Endothelial cell of umbilical vein (primary cell): ENCODE data around the gene MACF1. TPM values are rescaled to one million over a fixed set of nuclear protein-coding genes. Genes with fewer than 3 reads are reported as not detected.
"Not testable (repeated sequence)": the region's sequence is repeated elsewhere in the genome, so short reads cannot be mapped to it uniquely, and the experiment has no call there.

ENCODE experiments used
- BruUV-seq: library from RNA; stranded (reverse); fragments of 400-500 nt; replicated peaks from 2 replicates; lab custom pipeline; 2021; lab: Mats Ljungman, UMichigan
- CTCF ChIA-PET: fragments of 300-600, 350-600 bp; sonication (Branson Sonifier 250); formaldehyde crosslinking; loops from one replicate; lab custom pipeline; 2021; ENCODE audit warnings: antibody characterized with exemption, inconsistent platforms; lab: Charles Lee
- POLR2A ChIA-PET: fragments of 300-600, 350-600 bp; sonication (Branson Sonifier 250); formaldehyde crosslinking; loops from one replicate; lab custom pipeline; 2021; ENCODE audit warnings: antibody characterized with exemption, inconsistent platforms; lab: Charles Lee
- DNase-seq: peaks from one replicate; pipeline ENCODE4 v3.0.0-alpha.2; 2011; ENCODE audit warnings: low read depth, low spot score
- FAIRE-seq: peaks from 2 replicates; lab custom pipeline; 2011; peaks lifted over from hg19 to GRCh38; lab: Jason Lieb, UNC
- H2AFZ ChIP-seq: 2 replicates; pipeline ENCODE4 v1.6.0; 2012; ENCODE audit warnings: low read depth, low read length, control low read depth, inconsistent platforms
- H3K27ac ChIP-seq: 2 replicates; pipeline ENCODE4 v1.5.1; 2011; ENCODE audit warnings: low read depth, mild to moderate bottlenecking, control low read depth, low read length, moderate library complexity; ENCODE audit not compliant: insufficient read depth
- H3K27me3 ChIP-seq, 2 experiments: 2 replicates each; pipeline versions ENCODE4 v1.6.0 to v1.6.1; 2011; ENCODE audit warnings: low read length in 2 of 2, mixed read lengths in 1 of 2; ENCODE audit not compliant: control insufficient read depth in 2 of 2, insufficient read depth in 2 of 2
- H3K36me3 ChIP-seq, 2 experiments: 2 replicates in 1 of 2; 3 replicates in 1 of 2; pipeline ENCODE4 v1.5.1; 2011; ENCODE audit warnings: low read length in 2 of 2, mild to moderate bottlenecking in 1 of 2, moderate library complexity in 1 of 2; ENCODE audit not compliant: control insufficient read depth in 2 of 2, insufficient read depth in 2 of 2; ENCODE audit errors: extremely low read depth in 1 of 2
- H3K4me1 ChIP-seq: 3 replicates; pipeline ENCODE4 v1.5.1; 2011; ENCODE audit warnings: mild to moderate bottlenecking, low read length; ENCODE audit not compliant: control insufficient read depth, insufficient read depth; ENCODE audit errors: extremely low read depth
- H3K4me2 ChIP-seq: 2 replicates; pipeline ENCODE4 v1.6.1; 2011; ENCODE audit warnings: low read length, control low read depth, mixed read lengths; ENCODE audit not compliant: insufficient read depth
- H3K4me3 ChIP-seq, 3 experiments: fragments of 200-600 bp in 1 of 3; sonication (generic), shearing (Covaris generic) in 1 of 3; replicated peaks in 1 of 3; 2 replicates each; pipeline ENCODE4 v1.5.1; 2011 to 2016; ENCODE audit warnings: control low read depth in 3 of 3, low read length in 3 of 3, mild to moderate bottlenecking in 2 of 3, inconsistent platforms in 1 of 3, low read depth in 1 of 3, moderate library complexity in 1 of 3; ENCODE audit not compliant: insufficient read depth in 1 of 3
- H3K79me2 ChIP-seq: 2 replicates; pipeline ENCODE4 v1.6.0; 2012; ENCODE audit warnings: low read length, inconsistent platforms; ENCODE audit not compliant: control insufficient read depth, insufficient read depth
- H3K9ac ChIP-seq: replicated peaks from 2 replicates; pipeline ENCODE3; 2011; ENCODE audit warnings: low read length, control low read depth; ENCODE audit not compliant: insufficient read depth; ENCODE audit errors: extremely low read depth
- H3K9me1 ChIP-seq: replicated peaks from 3 replicates; pipeline ENCODE4 v1.6.0; 2011; ENCODE audit warnings: mild to moderate bottlenecking, low read length; ENCODE audit not compliant: control insufficient read depth, insufficient read depth; ENCODE audit errors: extremely low read depth
- H3K9me3 ChIP-seq: replicated peaks from 2 replicates; pipeline ENCODE4 v1.5.1; 2012; ENCODE audit warnings: low read length, inconsistent platforms; ENCODE audit not compliant: control insufficient read depth, insufficient read depth
- H4K20me1 ChIP-seq: replicated peaks from 2 replicates; pipeline ENCODE3; 2011; ENCODE audit warnings: mild to moderate bottlenecking, low read length; ENCODE audit not compliant: control insufficient read depth, insufficient read depth; ENCODE audit errors: extremely low read depth
- dilution Hi-C: fragments of 300-500 bp; cut with MboI; formaldehyde crosslinking; loops from one replicate; pipeline ENCODE4 v1.15.0; 2019; ENCODE audit warnings: low sequenced_read_pairs; ENCODE audit not compliant: extremely low pct_ligation_motif_present
- intact Hi-C: fragments of 100-400 bp; cut with micrococcal nuclease; formaldehyde crosslinking; loops from one replicate; pipeline ENCODE4 v1.10.0; 2022
- polyA plus RNA-seq, 4 experiments: library from polyadenylated mRNA; depleted of rRNA in 3 of 4; stranded (reverse) in 3 of 4; unstranded in 1 of 4; fragments of >200 nt; gene quantifications; 2 replicates each; pipeline versions ENCODE4 v1.2.1 to v1.2.3, GENCODE V29; 2011 to 2012; ENCODE audit warnings: missing spikeins in 1 of 4
- total RNA-seq: library from RNA; stranded (reverse); gene quantifications from 2 replicates; pipeline ENCODE4 v1.2.3, GENCODE V29; 2021

Gene MACF1
- total and polyA plus RNA-seq, 2 donors (not counting 3 experiments of a cell fraction or from before 2014, with no cell fraction given) = 122 to 587 TPM

GRCh38 chr1:39510570-39511186, 306.2 kb downstream of the MACF1 start:
- H3K9me1 ChIP-seq, H3K9me3 ChIP-seq, H2AFZ ChIP-seq, BruUV-seq, H3K4me1 ChIP-seq, dilution Hi-C loops, H3K9ac ChIP-seq, DNase-seq, H3K36me3 ChIP-seq, H3K79me2 ChIP-seq, intact Hi-C loops, FAIRE-seq, H3K4me2 ChIP-seq, H3K27me3 ChIP-seq, H3K4me3 ChIP-seq, CTCF ChIA-PET, POLR2A ChIA-PET, H3K27ac ChIP-seq, H4K20me1 ChIP-seq: not testable (repeated sequence)

GRCh38 chr1:39511477-39511876, 307.0 kb downstream of the MACF1 start:
- H3K9me1 ChIP-seq, H4K20me1 ChIP-seq, CTCF ChIA-PET: not testable (repeated sequence)

GRCh38 chr1:39512234-39512847, 307.8 kb downstream of the MACF1 start:
- H3K27ac ChIP-seq, POLR2A ChIA-PET, H3K9me3 ChIP-seq, H3K9ac ChIP-seq, H3K36me3 ChIP-seq, H3K27me3 ChIP-seq, H3K9me1 ChIP-seq, BruUV-seq, H3K4me3 ChIP-seq, CTCF ChIA-PET, H3K4me1 ChIP-seq, H3K79me2 ChIP-seq, H3K4me2 ChIP-seq, H4K20me1 ChIP-seq, DNase-seq, intact Hi-C loops, FAIRE-seq, H2AFZ ChIP-seq, dilution Hi-C loops: not testable (repeated sequence)

More at GRCh38 chr1:39511477-39511876, 307.0 kb downstream of the MACF1 start:
- H3K4me1 ChIP-seq, H3K4me2 ChIP-seq, FAIRE-seq, dilution Hi-C loops, H3K79me2 ChIP-seq, H3K27ac ChIP-seq, DNase-seq, intact Hi-C loops, POLR2A ChIA-PET, H3K9ac ChIP-seq, H3K36me3 ChIP-seq, H2AFZ ChIP-seq, BruUV-seq, H3K27me3 ChIP-seq, H3K9me3 ChIP-seq, H3K4me3 ChIP-seq: not testable (repeated sequence)

- H4K20me1 ChIP-seq, H2AFZ ChIP-seq, H3K9me3 ChIP-seq, BruUV-seq, H3K9me1 ChIP-seq, H3K79me2 ChIP-seq, intact Hi-C loops, H3K9ac ChIP-seq, H3K4me2 ChIP-seq, DNase-seq, POLR2A ChIA-PET, H3K4me1 ChIP-seq, dilution Hi-C loops, H3K27ac ChIP-seq, CTCF ChIA-PET, H3K27me3 ChIP-seq, H3K36me3 ChIP-seq: not testable (repeated sequence)
- peak; percentile 46 for FAIRE-seq
- H3K4me3 ChIP-seq = peak overlapping the region in 1 of 3 experiments; percentile 34
Measured at GRCh38 chr1:39514710-39515124, 310.2 kb downstream of the MACF1 start.
